ENCODE results near the gene P2RX2.

GRCh38 chr12:132619386-132620112 is 973 bp downstream of the P2RX2 start:
- TF ChIP-seq POLR2AphosphoS5 (IDR thresholded peaks at IDR 0.05; ENCODE audit: low read depth, low read length) (no peak), POLR2A (IDR thresholded peaks at IDR 0.05; ENCODE audit: low read depth, low read length) (no peak), TAF1 (IDR thresholded peaks at IDR 0.05; ENCODE audit: low read depth, low read length) (no peak), SPI1 (IDR thresholded peaks at IDR 0.05; ENCODE audit: low read depth, low read length) (no peak), POU2F2 (IDR thresholded peaks at IDR 0.05; ENCODE audit: low read depth, low read length) (no peak), PAX5 (IDR thresholded peaks at IDR 0.05; ENCODE audit: insufficient read depth, low read length, severe bottlenecking) (no peak)

Data from GM12891 (cell line).